GM23248 (cell line): Measurements from ENCODE around the gene ATXN7.

ENCODE experiments used
- EZH2 ChIP-seq: fragments of 200-600 bp; sonication (generic); IDR thresholded peaks from 2 replicates; pipeline ENCODE4 v1.6.1; 2018; ENCODE audit warnings: antibody characterized with exemption, mild to moderate bottlenecking; ENCODE audit not compliant: insufficient read depth, poor library complexity, severe bottlenecking
- EZH2phosphoT487 ChIP-seq: fragments of 200-600 bp; sonication (generic); IDR thresholded peaks from 2 replicates; pipeline ENCODE4 v1.6.1; 2018; ENCODE audit warnings: antibody characterized with exemption, moderate library complexity, mild to moderate bottlenecking, low read depth; ENCODE audit not compliant: insufficient read depth

DNA sequence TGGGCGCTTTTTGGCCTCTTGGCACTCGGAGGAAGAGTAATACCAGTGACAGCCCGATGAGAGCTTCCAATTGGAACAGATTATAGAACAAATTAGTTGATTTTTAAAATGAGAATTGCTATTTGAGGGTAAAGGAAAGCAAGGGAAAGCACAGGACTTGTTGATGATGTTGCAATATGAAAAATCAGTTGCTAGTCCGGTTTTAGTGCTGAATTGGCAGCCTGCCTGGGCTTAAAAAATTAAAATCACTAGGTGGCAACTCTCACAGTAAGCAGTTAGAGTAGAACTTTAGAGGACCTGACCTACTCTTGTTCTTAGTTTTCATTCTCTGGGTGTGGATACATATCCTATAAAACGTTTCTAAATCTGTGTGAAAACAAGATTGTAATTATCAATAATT lies 50.6 kb downstream of the ATXN7 start:
- TF ChIP-seq EZH2phosphoT487, result no peak
- no peak for TF ChIP-seq EZH2
